ENCODE measurements around the gene DHRS2.
A peak's percentile ranks its signal among the peaks of the same experiment; 100 is the strongest.

Gene DHRS2

DNA sequence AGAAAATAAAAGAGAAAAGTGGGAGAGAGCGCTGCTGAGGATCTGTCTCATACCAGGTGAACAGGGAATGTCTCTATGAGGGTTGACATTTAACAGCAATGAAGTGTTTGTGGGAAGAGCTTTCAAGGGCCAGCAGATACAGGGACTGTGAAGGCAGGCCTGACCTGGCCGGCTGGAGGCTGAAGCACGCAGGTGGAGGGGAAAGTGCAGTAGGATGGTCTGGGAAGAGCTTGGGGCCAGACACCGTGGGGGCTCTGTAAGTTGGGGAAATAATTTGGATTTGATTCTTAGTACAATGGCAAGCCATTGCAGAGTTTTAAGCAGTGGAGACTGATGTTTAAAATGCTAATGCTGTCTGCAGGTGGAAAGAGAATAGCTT, 23.8 kb upstream of the DHRS2 start:
- no peak for DNase-seq (ENCODE audit: low read depth, low spot score)

GRCh38 chr14:23612802-23613201, 23.4 kb upstream of the DHRS2 start:
- no peak for DNase-seq (ENCODE audit: low read depth, low spot score)

DNA sequence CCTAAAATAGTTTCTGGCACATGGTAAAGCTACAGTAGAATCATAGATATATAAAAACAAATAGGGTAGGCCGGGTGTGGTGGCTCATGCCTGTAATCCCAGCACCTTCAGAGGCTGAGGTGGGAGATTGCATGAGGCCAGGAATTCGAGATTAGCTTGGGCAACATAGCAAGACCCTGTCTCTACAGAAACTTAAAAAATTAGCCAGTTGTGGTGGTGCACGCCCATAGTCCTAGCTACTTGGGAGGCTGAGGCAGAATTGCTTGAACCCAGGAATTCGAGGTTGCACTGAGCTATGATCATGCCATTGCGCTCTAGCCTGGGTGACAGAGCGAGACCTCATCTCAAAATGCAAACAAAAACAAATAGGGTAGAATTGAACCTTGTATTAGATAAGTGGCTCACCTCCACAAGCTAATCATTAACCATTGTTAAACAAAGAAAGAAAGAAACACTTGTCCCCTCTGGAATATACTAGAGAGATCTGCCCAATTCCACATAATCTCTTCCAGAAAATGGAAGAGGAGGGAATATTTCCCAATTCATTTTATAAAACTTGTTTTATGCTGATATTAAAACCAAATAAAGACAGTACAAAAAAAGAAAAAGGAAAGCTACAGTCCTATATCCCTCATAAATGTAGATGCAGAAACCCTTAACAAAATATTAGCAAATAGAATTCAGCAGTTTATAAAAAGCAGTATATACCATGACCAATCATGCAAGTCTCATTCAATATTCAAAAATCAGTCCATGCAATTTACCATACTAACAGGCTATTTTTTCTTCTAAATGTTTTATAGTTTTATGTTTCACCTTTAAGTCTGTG, 22.7 kb upstream of the DHRS2 start:
- DNase-seq (ENCODE audit: low read depth, low spot score): no peak

- DNase-seq (ENCODE audit: low read depth, low spot score): no peak
These were observed 21.8 kb upstream of the DHRS2 start for GRCh38 chr14:23614395-23614828.

- no peak for DNase-seq (ENCODE audit: low read depth, low spot score)
These were observed 20.3 kb upstream of the DHRS2 start for GRCh38 chr14:23615856-23616255.

DNA sequence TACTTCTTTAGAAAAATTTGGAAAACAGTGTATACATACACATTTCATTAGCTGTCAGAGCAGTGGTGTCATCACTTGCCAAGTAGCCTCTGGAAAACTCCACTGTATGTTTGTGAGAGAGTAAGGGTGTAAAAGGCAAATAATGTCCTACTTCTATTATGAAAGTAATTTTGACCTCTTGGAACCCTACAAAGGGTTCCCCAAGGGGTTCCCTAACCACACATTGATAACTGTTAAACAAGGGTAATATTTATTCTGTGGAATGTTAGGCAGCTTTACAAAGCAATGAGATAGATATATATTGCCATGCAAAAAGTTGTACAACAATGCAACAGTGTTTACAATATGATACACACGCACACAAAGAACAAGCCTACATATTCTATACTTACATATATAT, 18.6 kb upstream of the DHRS2 start:
- DNase-seq (ENCODE audit: low read depth, low spot score): no peak

GRCh38 chr14:23618415-23618988, 17.7 kb upstream of the DHRS2 start:
- no peak for DNase-seq (ENCODE audit: low read depth, low spot score)

- DNase-seq (ENCODE audit: low read depth, low spot score): no peak
These were observed 15.9 kb upstream of the DHRS2 start for GRCh38 chr14:23620177-23620702.

GRCh38 chr14:23621204-23621931, 14.8 kb upstream of the DHRS2 start:
- no peak for DNase-seq (ENCODE audit: low read depth, low spot score)

DNA sequence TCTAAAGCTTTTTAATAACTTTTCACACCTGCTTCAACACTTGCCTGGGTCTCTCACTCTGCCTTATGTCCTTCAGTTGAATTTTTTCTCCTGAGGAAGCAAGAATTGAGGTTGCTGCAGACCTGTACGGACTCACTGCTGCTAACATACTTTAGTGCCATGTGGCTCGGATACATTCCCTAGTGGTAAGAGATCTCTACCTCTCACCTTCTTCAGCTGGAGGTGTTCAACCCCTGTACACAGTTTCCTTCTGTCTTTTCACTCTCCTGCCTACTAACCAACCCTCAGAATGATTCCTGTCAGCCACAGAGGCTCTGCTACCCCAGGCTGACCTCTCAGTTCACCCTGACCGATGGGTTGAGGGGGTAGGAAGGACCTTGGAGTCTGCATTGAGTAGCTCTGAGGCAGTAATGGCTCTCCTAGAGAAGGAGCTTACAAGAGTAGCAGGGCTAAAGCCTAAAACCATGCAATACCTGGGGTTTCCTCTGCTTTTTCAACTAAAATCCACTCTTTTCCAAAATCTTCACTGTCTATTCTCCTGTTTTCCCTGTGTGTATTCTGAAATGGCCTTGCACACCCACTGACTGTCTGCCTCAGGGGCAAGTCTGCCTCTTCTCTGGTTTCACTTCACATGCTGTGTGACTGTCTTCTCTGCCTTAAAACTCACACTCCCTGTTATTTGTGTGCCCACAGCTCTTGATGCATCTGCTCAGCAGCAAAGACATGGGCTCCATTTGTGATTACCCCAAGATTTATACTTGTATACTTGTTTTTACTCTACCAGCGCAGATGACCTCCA, 14.0 kb upstream of the DHRS2 start:
- DNase-seq (ENCODE audit: low read depth, low spot score): no peak

- no peak for DNase-seq (ENCODE audit: low read depth, low spot score)
These were observed 13.2 kb upstream of the DHRS2 start for GRCh38 chr14:23622990-23623389.

GRCh38 chr14:23623962-23624361, 12.2 kb upstream of the DHRS2 start:
- DNase-seq (ENCODE audit: low read depth, low spot score): no peak

DNA sequence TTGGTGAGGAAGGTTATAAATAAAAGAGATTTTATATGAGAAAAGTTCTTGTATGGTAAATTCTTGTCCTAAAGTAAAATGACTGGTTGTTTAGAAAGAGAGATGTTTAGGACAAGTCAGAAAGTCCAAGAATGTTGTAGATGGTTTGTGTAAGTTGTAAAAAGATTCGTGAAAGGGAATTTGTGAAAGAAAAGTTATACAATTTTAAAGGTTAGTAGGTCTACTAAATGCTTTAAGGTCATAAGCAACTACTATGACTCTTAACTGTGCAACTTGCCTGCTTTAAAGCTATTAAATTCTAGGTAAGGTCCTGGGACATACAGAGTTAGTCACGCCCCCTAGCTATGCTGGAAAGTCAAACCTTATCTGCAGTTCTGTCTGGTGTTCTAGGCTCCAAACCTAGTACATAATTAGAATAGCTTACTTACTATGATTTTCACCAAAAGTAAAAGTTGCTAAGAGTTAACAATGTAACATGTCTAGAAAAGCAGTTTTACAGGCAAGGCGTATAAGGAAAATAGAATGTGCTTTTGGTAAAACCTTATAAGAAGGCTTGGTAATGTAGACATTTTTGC, 11.2 kb upstream of the DHRS2 start:
- DNase-seq (ENCODE audit: low read depth, low spot score): no peak

GRCh38 chr14:23626946-23627345, 9.2 kb upstream of the DHRS2 start:
- no peak for DNase-seq (ENCODE audit: low read depth, low spot score)

- no peak for DNase-seq (ENCODE audit: low read depth, low spot score)
These were observed 8.2 kb upstream of the DHRS2 start for GRCh38 chr14:23627961-23628360.

GRCh38 chr14:23629204-23629603, 7.0 kb upstream of the DHRS2 start:
- DNase-seq (ENCODE audit: low read depth, low spot score): no peak

GRCh38 chr14:23629832-23630396, 6.2 kb upstream of the DHRS2 start:
- DNase-seq (ENCODE audit: low read depth, low spot score): no peak

GRCh38 chr14:23630687-23631086, 5.5 kb upstream of the DHRS2 start:
- DNase-seq (ENCODE audit: low read depth, low spot score): no peak

DNA sequence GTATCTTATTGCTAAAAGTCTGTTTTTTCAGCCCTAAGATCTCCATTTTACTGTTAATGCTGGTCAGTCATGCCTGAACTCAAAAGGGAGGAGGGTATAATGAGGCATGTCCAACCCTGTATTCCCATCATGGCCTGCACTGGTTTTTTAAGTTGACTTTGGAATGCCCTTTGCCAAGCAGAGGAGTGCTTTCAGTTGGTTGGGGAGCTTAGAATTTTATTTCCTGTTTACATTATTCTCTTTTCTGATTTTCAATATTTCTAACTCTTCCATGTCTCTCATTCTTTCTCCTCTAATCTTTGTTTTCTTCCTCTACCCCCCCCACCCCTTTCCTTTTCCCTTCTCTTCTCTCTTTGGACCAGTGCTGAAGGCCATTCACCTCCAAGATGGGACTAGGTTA, 4.9 kb upstream of the DHRS2 start:
- no peak for DNase-seq (ENCODE audit: low read depth, low spot score)

DNA sequence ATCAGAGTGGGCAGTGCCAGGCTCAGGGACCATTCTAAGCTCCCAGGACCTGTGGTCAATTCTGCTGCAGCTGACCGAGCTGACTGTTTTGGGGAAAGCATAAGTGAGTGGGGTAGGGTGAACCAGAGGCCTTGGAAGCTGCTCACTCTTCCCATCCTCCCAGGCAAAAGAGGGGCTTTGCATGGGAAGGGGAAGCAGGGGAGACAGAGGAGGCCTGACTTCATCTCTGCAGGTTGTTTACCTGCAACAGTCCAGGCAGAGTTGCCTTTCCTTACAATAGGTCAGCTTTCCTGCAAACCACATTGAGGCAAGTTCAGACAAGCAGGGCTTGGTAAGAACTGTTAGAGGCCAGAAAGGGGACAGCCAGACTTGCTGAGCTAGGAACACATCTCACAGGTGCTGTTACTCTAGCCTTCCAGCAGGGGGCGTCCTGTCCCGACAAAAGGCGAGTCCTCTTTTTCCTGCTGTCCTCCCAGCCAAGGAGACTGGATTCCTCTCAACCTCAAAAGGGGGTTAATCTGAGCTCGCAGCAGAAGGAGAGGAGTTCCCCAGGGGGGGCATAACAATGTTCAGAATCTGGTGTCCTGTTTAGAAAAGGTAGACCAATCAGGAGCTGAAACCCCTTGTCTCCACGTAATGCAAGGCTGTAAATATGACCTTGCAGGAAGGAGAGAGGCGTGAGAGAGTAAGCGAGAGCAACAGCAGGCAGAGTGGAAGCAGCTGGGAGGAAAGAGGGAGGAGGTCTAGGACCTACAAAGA, 4.3 kb upstream of the DHRS2 start:
- peak; percentile 76 for DNase-seq (ENCODE audit: low read depth, low spot score)

Measured in ELF-1 (cell line).